ENCODE data around the gene PPM1G. TPM values are rescaled to one million over a fixed set of nuclear protein-coding genes. Genes with fewer than 3 reads are reported as not detected.

The PPM1G gene
- total RNA-seq, 1 experiment from 2014 or later, result 140 TPM

DNA sequence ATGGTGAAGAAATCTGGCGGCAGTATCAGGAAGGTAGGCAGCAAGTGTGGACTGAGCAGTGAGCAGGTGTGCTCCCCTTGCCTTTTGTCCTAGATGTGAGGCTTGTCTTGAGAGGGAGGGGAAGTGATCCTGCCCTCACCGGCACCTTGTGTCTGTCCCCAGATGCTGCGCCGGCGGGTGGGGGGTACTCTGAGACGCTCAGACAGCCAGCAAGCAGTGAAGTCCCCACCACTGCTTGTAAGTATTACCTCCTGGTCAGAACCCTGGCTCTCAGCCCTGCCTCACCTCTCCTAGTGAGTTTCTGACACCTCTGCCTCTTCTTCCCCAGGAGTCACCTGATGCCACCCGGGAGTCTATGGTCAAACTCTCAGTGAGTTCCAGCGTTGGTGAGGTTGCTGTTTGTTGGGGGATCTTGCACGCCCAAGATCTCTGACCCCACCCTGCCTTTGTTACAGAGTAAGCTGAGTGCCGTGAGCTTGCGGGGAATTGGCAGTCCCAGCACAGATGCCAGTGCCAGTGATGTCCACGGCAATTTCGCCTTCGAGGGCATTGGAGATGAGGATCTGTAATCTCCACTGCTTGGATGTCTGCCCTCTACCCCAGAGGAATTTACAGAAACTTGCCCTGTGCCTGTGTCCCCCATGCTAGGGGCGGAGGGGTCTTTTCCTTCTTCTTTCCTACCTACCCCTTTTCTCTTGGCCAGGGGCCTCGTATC lies 33.1 kb downstream of the PPM1G start:
- Histone ChIP-seq H3K4me3 (replicated peaks in 1 of 2; ENCODE audit: low read depth in 1 of 2, low read length in 2 of 2) (no peak overlapping the region), H3K4me1 (ENCODE audit: control insufficient read depth in 1 of 2, insufficient read depth in 2 of 2, low read length in 2 of 2) (peaks cover 7 to 38% of the 10 kb centered on the region in 2 experiments; a peak in 3 of 4 replicates), H3K27me3 (ENCODE audit: insufficient read depth, low read length) (no peaks in the 10 kb centered on the region), H3K9me2 (ENCODE audit: insufficient read depth) (no peaks in the 10 kb centered on the region), H3K27ac (ENCODE audit: low read depth, low read length) (no peak overlapping the region), H3K9me3 (ENCODE audit: control insufficient read depth in 1 of 2, insufficient read depth in 1 of 2, low read depth in 1 of 2, low read length in 2 of 2) (no peaks in the 10 kb centered on the region), H3K4me2 (ENCODE audit: low read length) (no peak overlapping the region), H3K9ac (ENCODE audit: low read length) (no peak overlapping the region), H2AFZ (ENCODE audit: low read depth, low read length, poor library complexity, severe bottlenecking) (no peak overlapping the region), H3K36me3 (ENCODE audit: control insufficient read depth in 1 of 2, insufficient read depth in 2 of 2, low read length in 2 of 2) (peaks cover 19 to 48% of the 10 kb centered on the region in 2 experiments; a peak in 3 of 4 replicates), H4K20me1 (ENCODE audit: insufficient read depth) (no peaks in the 10 kb centered on the region), H3K79me2 (ENCODE audit: insufficient read depth, low read length) (peaks cover 37% of the 10 kb centered on the region)
- ATAC-seq (no peak), DNase-seq (ENCODE audit: low read depth, low spot score) (no peak)
- intact Hi-C loops (cut with micrococcal nuclease), result no loop called here
- BruUV-seq (replicated peaks), result no TSS peak
- ChIA-PET RAD21 (ENCODE audit: low non-redundant PET in 1 of 2, low total read pairs in 2 of 2, uncharacterized antibody in 2 of 2, unreplicated experiment in 2 of 2) (no interaction called here), CTCF (no interaction called here), POLR2A (no interaction called here)
- TF ChIP-seq RAD21 (IDR thresholded peaks at IDR 0.05; ENCODE audit: low read depth) (no peak), SRF (IDR thresholded peaks at IDR 0.05; ENCODE audit: low read depth) (no peak), CBX3 (IDR thresholded peaks at IDR 0.05; ENCODE audit: low read depth) (no peak), EZH2 (IDR thresholded peaks at IDR 0.05) (no peak), POLR2A (IDR thresholded peaks at IDR 0.05; ENCODE audit: borderline replicate concordance, extremely low read depth, insufficient read depth, insufficient read length) (no peak), CEBPB (IDR thresholded peaks at IDR 0.05; ENCODE audit: low read depth) (no peak), EZH2phosphoT487 (IDR thresholded peaks at IDR 0.05; ENCODE audit: borderline replicate concordance) (no peak), POLR2AphosphoS5 (IDR thresholded peaks at IDR 0.05; ENCODE audit: low read depth, low read length) (no peak; the same call in 1 of the 2 replicates), SIN3A (IDR thresholded peaks at IDR 0.05; ENCODE audit: low read depth) (no peak), JUND (IDR thresholded peaks at IDR 0.05) (no peak), ELF1 (IDR thresholded peaks at IDR 0.05; ENCODE audit: borderline replicate concordance, low read depth) (no peak), SP1 (IDR thresholded peaks at IDR 0.05; ENCODE audit: low read depth) (no peak), EGR1 (IDR thresholded peaks at IDR 0.05; ENCODE audit: low read depth) (no peak), ZFX (IDR thresholded peaks at IDR 0.05) (no peak)
- TF ChIP-seq, protein P1, sequence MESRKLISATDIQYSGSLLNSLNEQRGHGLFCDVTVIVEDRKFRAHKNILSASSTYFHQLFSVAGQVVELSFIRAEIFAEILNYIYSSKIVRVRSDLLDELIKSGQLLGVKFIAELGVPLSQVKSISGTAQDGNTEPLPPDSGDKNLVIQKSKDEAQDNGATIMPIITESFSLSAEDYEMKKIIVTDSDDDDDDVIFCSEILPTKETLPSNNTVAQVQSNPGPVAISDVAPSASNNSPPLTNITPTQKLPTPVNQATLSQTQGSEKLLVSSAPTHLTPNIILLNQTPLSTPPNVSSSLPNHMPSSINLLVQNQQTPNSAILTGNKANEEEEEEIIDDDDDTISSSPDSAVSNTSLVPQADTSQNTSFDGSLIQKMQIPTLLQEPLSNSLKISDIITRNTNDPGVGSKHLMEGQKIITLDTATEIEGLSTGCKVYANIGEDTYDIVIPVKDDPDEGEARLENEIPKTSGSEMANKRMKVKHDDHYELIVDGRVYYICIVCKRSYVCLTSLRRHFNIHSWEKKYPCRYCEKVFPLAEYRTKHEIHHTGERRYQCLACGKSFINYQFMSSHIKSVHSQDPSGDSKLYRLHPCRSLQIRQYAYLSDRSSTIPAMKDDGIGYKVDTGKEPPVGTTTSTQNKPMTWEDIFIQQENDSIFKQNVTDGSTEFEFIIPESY (IDR thresholded peaks at IDR 0.05; ENCODE audit: extremely low read depth, insufficient replicate concordance, low read length), result no peak
- TF ChIP-seq, protein P2, sequence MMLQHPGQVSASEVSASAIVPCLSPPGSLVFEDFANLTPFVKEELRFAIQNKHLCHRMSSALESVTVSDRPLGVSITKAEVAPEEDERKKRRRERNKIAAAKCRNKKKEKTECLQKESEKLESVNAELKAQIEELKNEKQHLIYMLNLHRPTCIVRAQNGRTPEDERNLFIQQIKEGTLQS (IDR thresholded peaks at IDR 0.05), result no peak

All from HCT116 (cell line).